HG03025 (cell line): Measurements from ENCODE around the gene HSDL2.
A peak's percentile ranks its signal among the peaks of the same experiment; 100 is the strongest.
"Not testable (repeated sequence)": the region's sequence is repeated elsewhere in the genome, so short reads cannot be mapped to it uniquely, and the experiment has no call there.

Source experiments
- ATAC-seq: cut with Tn5 transposase; IDR thresholded peaks from one replicate; pipeline ENCODE4 v1.9.1; 2021; ENCODE audit warnings: mild to moderate bottlenecking, moderate library complexity; ENCODE audit not compliant: unreplicated experiment, low FRiP score

HSDL2 gene

GRCh38 chr9:112365257-112365656, 14.7 kb upstream of the HSDL2 start:
- not testable (repeated sequence) for ATAC-seq

DNA sequence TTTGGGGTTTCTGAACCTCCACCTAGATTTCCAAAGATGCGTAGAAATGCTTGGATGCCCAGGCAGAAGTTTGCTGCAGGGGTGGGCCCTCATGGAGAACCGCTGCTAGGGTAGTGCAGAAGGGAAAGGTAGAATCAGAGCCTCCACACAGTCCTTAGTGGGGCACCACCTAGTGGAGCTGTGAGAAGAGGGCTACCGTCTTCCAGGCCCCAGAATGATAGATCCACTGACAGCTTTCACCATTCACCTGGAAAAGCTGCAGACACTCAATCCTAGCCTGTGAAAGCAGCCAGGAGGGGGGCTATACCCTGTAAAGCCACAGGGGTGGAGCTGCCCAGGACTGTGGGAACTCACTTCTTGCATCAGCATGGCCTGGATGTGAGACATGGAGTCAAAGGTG, 13.3 kb upstream of the HSDL2 start:
- no peak for ATAC-seq

DNA sequence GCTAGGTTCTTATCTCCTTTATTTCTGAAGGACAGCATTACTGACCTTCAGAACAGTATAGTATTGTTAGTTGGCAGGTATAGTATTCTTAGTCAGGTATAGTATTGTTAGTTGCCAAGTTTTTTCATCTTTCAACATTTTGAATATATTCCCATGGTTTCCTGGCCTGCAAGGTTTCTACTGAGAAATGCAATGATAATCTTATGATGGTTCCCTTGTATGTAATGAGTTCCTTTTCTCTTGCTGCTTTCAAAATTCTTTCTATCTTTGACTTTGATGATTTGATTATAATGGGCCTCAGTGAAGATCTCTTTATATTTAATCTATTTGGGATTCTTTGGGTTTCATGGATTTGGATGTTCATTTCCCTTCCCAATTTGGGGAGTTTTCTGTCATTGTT, 12.4 kb upstream of the HSDL2 start:
- ATAC-seq, result no peak

DNA sequence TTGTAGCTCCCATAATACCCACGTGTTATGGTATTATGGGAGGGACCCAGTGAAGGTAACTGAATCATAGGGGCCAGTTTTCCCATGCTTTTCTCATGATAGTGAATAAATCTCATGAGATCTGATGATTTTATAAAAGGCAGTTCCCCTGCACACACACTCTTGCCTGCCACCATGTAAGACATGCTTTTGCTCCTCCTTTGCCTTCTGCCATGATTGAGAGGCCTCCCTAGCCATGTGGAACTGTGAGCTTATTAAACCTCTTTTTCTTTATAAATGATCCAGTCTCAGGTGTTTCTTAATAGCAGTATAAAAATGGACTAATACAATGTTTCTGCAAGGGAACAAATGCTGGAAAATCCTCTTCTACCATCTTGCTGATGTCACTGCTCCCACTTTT, 10.1 kb upstream of the HSDL2 start:
- no peak for ATAC-seq

- ATAC-seq, result no peak
These were observed 8.8 kb upstream of the HSDL2 start for GRCh38 chr9:112371060-112371459.

DNA sequence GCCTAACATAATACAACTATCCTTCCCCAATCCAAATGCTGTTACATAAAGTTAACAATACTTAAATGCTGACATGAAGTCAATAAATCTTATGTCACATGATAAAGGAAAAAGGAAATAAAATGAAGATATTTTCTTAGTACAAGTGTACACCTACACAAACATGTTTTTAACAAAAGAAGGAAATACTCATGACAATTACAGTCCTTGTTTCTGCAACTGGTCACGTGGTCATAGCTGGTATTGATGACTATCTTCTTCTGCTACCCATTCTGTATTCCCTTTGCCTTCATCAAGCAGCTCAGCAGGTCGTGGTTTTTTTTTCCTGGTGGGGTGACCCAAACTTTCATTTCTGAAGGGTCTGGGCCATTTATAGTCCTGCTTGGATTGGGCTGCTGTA, 6.2 kb upstream of the HSDL2 start:
- ATAC-seq, result not testable (repeated sequence)

DNA sequence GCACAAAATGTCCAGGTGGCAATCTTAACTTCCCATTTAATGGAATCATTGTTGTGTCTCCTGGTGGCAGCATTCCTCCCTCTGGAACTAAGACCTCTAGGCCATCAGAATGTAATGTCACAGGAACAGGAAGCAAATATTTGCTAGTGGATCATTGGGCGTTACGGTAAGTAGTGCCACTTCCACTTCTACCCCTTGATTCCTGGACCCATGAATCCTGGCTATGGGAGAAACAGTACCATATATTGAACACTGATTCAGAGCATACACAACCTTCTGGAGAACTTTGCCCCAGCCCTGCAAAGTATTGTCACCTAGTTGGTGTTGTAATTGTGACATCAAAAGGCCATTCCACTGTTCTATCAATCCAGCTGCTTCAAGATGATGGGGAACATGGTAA, 5.7 kb upstream of the HSDL2 start:
- ATAC-seq, result not testable (repeated sequence)

DNA sequence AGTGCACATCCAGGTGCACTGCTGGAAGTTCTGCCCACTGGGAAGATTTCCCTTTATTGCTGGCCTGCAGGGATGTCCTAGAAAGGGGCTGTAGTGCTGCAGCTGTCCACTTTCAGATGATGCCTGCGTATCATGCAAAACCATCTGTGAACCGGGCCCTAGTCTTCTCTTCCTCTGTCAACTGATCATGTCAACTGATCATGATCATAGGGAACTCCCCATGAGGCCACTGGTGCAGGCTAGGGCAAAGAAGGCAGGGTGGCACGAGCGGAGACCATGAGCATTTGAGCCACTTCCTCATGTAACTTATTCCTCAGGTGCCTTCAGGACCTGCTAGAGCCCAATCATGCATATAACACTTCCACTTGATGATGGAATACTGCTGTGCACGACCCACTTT, 4.5 kb upstream of the HSDL2 start:
- no peak for ATAC-seq

GRCh38 chr9:112377087-112377486, 2.8 kb upstream of the HSDL2 start:
- ATAC-seq, result no peak

DNA sequence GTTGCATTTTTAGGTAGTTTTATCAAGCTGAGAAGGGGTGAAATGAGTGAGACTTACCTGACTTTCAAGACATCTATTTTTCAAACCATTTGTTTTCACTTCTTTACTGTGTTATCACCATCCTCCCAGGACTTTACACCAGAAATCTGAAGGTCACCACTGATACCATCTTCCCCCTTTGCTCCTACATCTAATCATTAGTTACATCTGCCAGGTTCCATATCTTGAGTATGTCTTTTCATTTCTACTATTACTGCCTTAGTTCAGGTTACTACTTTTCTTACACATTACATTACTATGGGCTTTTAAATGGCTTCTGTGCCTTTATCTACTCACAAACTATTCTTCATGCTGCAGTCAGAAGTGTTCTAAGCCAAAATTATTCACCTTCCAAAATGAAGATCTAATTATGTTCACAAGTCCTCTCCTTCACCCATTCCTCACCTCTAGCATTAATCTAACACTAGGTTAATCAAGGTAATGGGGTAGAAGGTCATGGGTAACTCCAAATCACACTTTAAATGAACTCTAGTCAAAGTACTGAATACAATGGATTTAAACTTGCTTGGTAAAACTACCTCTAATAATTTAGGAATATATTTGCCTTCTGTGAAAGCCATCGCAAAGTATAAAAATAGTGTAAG, 2.1 kb upstream of the HSDL2 start:
- no peak for ATAC-seq

DNA sequence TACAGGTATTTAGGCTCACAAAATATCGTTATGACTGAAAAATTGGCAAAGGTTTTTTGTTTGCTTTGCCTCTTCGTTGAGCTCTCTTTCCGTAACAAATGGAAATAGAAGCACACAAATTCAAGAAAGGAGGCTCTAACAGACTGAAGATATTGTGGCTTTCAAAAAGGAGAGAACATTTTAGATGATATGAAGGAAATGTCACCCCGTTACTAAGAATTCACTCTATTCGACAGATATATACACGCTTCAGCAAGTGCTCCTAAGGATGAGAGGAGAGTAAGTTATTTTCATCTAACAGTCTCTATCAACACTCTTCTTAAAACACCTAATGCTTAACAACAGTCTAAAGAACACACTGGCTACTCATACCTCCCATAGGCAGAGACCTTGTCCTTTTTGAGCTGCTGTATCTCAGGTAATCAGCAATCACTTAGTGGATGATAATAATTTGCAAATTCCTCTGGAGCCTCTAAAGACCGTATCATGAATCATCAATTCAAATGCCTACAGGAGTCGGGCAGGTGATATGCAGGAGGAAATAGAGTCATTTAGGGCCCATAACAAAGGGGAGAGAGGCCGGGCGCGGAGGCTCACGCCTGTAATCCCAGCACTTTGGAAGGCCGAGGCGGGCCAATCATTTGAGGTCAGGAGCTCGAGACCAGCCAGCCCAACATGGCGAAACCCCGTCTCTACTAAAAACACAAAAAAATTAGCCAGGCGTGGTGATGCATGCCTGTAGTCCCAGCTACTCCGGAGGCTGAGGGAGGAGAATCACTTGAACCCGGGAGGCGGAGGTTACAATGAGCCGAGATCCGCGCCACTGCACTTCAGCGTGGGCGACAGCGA, 1.4 kb upstream of the HSDL2 start:
- peak; percentile 9 for ATAC-seq

- ATAC-seq, result peak; percentile 80
These were observed 469 bp upstream of the HSDL2 start for GRCh38 chr9:112379177-112380101.

- ATAC-seq, result no peak
These were observed 915 bp downstream of the HSDL2 start for GRCh38 chr9:112380825-112381221.

DNA sequence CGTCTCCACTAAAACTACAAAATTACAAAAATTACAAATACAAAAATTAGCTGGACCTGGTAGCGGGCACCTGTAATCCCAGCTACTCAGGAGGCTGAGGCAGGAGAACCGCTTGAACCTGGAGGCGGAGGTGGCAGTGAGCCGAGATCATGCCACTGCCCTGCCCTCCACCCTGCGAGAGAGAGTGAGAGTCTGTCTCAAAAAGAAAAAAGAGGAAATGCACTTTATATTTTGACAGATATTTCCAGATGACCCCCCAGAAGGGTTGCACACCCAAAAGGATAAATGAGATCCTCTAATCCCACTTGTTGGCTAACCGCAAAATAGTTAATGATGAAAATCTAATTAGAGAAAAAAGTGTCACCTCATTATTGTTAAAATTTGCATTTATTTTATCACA, 2.2 kb downstream of the HSDL2 start:
- no peak for ATAC-seq

GRCh38 chr9:112382501-112383364, 2.8 kb downstream of the HSDL2 start:
- no peak for ATAC-seq

DNA sequence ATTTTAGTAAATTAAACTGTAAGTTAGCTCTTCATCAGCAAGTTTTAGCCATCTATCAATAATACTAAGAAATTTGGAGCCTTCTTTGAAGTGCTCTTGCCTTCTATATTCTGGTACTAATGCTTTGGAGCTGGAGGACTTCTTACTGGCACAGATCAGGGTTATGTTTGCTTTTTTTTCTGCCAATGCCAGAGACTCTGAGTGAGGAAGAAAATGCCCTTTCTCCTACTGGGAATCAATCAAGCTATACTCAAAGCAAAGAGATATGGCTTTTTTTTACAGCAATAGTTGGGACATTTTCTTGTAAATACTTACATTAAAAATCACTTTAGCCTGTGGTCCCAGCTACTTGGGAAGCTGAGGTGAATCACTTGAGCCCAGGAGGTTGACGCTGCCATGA, 4.3 kb downstream of the HSDL2 start:
- no peak for ATAC-seq

GRCh38 chr9:112384690-112385089, 4.8 kb downstream of the HSDL2 start:
- no peak for ATAC-seq

- ATAC-seq, result no peak
These were observed 7.2 kb downstream of the HSDL2 start for GRCh38 chr9:112387115-112387514.

DNA sequence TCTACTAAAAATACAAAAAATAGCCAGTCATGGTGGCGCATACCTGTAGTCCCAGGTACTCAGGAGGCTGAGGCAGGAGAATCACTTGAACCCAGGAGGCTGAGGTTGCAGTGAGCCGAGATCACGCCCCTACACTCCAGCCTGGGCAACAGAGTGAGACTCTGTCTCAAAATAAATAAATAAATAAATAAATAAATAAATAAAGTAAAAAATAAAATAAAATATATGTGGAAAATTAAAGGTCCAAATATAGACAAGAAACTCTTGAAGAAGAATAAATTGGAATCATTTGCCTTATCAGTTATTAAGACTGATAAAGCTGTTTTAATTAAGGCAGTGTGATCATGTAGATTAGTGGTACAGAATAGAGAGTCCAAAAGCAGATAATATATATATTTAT, 10.0 kb downstream of the HSDL2 start:
- not testable (repeated sequence) for ATAC-seq

DNA sequence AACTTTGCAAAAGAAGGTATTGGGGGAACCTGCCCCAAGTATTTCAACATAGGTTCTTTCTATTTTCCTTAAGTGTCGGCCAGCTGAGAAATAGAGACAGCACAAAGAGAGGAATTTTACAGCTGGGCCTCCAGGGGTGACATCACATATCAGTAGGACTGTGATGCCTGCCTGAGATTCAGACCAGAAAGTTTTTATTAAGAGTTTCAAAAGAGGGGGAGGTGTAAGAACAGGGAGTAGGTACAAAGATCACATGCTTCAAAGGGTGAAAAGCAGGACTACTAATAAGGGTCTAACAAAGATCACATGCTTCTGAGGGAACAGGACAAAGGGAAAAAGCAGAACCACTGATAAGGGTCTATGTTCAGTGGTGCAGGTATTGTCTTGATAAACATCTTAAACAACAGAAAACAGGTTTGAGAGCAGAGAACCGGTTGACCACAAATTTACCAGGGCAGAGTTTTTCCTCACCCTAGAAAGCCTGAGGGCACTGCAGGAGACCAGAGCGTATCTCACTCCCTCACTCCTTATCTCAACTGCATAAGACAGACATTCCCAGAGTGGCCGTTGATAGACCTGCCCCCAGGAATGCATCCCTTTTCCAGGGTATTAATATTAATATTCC, 12.1 kb downstream of the HSDL2 start:
- not testable (repeated sequence) for ATAC-seq
